OCI-LY1 (cell line): ENCODE results near the gene SRMS.

Experiments used
- EZH2 ChIP-seq: fragments of 200-600 bp; sonication (generic), shearing (Covaris generic); IDR thresholded peaks from 2 replicates; pipeline ENCODE4 v1.8.0; 2017; ENCODE audit warnings: borderline replicate concordance, mixed run types, mild to moderate bottlenecking, antibody characterized with exemption, low read length, moderate library complexity, mixed read lengths
- TF ChIP-seq, protein P1 (sequence below): fragments of 200-600 bp; sonication (generic), shearing (Covaris generic); IDR thresholded peaks from 2 replicates; pipeline ENCODE4 v1.5.1; 2017; ENCODE audit warnings: mild to moderate bottlenecking, antibody characterized with exemption, low read length, moderate library complexity, mixed read lengths

- TF ChIP-seq, protein P1, sequence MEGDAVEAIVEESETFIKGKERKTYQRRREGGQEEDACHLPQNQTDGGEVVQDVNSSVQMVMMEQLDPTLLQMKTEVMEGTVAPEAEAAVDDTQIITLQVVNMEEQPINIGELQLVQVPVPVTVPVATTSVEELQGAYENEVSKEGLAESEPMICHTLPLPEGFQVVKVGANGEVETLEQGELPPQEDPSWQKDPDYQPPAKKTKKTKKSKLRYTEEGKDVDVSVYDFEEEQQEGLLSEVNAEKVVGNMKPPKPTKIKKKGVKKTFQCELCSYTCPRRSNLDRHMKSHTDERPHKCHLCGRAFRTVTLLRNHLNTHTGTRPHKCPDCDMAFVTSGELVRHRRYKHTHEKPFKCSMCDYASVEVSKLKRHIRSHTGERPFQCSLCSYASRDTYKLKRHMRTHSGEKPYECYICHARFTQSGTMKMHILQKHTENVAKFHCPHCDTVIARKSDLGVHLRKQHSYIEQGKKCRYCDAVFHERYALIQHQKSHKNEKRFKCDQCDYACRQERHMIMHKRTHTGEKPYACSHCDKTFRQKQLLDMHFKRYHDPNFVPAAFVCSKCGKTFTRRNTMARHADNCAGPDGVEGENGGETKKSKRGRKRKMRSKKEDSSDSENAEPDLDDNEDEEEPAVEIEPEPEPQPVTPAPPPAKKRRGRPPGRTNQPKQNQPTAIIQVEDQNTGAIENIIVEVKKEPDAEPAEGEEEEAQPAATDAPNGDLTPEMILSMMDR: no peak
- TF ChIP-seq EZH2: no peak
These were observed 27.5 kb upstream of the SRMS start for GRCh38 chr20:63574829-63575743.
